DOHH2 (cell line): ENCODE results near the gene TP53I11.

Experiments used
- EZH2phosphoT487 ChIP-seq: fragments of 200-600 bp; sonication (generic); IDR thresholded peaks from 2 replicates; pipeline ENCODE4 v1.6.1; 2017; ENCODE audit warnings: borderline replicate concordance, mild to moderate bottlenecking, antibody characterized with exemption, low read length, moderate library complexity, mixed read lengths
- TF ChIP-seq, protein P1 (sequence below): fragments of 200-600 bp; sonication (generic); IDR thresholded peaks from one replicate; pipeline ENCODE4 v1.5.1; 2014; ENCODE audit warnings: antibody characterized with exemption, mild to moderate bottlenecking, low read depth, low read length; ENCODE audit not compliant: poor library complexity, severe bottlenecking

GRCh38 chr11:44910591-44910990, 40.1 kb downstream of the TP53I11 start:
- TF ChIP-seq, protein P1, sequence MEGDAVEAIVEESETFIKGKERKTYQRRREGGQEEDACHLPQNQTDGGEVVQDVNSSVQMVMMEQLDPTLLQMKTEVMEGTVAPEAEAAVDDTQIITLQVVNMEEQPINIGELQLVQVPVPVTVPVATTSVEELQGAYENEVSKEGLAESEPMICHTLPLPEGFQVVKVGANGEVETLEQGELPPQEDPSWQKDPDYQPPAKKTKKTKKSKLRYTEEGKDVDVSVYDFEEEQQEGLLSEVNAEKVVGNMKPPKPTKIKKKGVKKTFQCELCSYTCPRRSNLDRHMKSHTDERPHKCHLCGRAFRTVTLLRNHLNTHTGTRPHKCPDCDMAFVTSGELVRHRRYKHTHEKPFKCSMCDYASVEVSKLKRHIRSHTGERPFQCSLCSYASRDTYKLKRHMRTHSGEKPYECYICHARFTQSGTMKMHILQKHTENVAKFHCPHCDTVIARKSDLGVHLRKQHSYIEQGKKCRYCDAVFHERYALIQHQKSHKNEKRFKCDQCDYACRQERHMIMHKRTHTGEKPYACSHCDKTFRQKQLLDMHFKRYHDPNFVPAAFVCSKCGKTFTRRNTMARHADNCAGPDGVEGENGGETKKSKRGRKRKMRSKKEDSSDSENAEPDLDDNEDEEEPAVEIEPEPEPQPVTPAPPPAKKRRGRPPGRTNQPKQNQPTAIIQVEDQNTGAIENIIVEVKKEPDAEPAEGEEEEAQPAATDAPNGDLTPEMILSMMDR, result no peak
- no peak for TF ChIP-seq EZH2phosphoT487
